Measurements from ENCODE around the gene ADA.
A peak's percentile ranks its signal among the peaks of the same experiment; 100 is the strongest.
"Not testable (repeated sequence)": the region's sequence is repeated elsewhere in the genome, so short reads cannot be mapped to it uniquely, and the experiment has no call there.

The ADA gene

GRCh38 chr20:44656448-44656847, 4.9 kb upstream of the ADA start:
- Histone ChIP-seq H3K27me3 (ENCODE audit: insufficient read depth, low read length, poor library complexity, severe bottlenecking) (no peaks in the 10 kb centered on the region), H4K20me1 (ENCODE audit: insufficient read depth, low read length, poor library complexity, severe bottlenecking) (no peaks in the 10 kb centered on the region), H3K9me3 (ENCODE audit: insufficient read depth, low read depth, low read length) (no peaks in the 10 kb centered on the region), H2AFZ (ENCODE audit: low read length) (no peak overlapping the region), H3K9ac (ENCODE audit: low read depth, low read length, poor library complexity, severe bottlenecking) (no peak overlapping the region), H3K4me2 (ENCODE audit: low read depth, low read length, poor library complexity, severe bottlenecking) (no peak overlapping the region), H3K4me1 (ENCODE audit: insufficient read depth, low read length, poor library complexity, severe bottlenecking) (peaks cover 10% of the 10 kb centered on the region), H3F3A (ENCODE audit: low read depth) (no peaks in the 10 kb centered on the region), H3K79me2 (ENCODE audit: insufficient read depth, low read length) (peaks cover 15% of the 10 kb centered on the region), H3K9me2 (replicated peaks; ENCODE audit: low read depth, low read length) (no peaks in the 10 kb centered on the region), H3K36me3 (ENCODE audit: insufficient read depth, low read length) (no peaks in the 10 kb centered on the region), H3K4me3 (ENCODE audit: low read length, poor library complexity, severe bottlenecking) (no peak overlapping the region)
- TF ChIP-seq CTCF (conservative IDR thresholded peaks at IDR 0.05; ENCODE audit: low read length), result no peak
- no peak for TF ChIP-seq EZH2phosphoT487 (IDR thresholded peaks at IDR 0.05; ENCODE audit: borderline replicate concordance)

DNA sequence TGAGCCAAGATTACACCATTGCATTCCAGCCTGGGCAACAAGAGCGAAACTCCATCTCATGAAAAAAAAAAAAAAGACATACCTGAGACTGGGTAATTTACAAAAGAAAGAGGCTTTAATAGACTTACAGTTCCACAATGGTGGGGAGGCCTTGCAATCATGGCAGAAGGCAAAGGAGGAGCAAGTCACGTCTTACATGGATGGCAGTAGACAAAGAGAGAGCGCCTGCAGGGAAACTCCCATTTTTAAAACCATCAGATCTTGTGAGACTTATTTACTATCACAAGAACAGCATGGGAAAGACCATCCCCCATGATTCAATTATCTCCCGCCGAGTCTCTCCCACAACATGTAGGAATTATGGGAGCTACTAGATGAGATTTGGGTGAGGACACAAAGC, 2.7 kb upstream of the ADA start:
- not testable (repeated sequence) for H3K4me2 ChIP-seq (ENCODE audit: low read depth, low read length, poor library complexity, severe bottlenecking); H3K4me3 ChIP-seq (ENCODE audit: low read length, poor library complexity, severe bottlenecking); H2AFZ ChIP-seq (ENCODE audit: low read length); H4K20me1 ChIP-seq (ENCODE audit: insufficient read depth, low read length, poor library complexity, severe bottlenecking); H3K36me3 ChIP-seq (ENCODE audit: insufficient read depth, low read length); H3K9ac ChIP-seq (ENCODE audit: low read depth, low read length, poor library complexity, severe bottlenecking); H3K9me3 ChIP-seq (ENCODE audit: insufficient read depth, low read depth, low read length); H3K9me2 ChIP-seq (replicated peaks; ENCODE audit: low read depth, low read length); H3F3A ChIP-seq (ENCODE audit: low read depth); H3K27me3 ChIP-seq (ENCODE audit: insufficient read depth, low read length, poor library complexity, severe bottlenecking)
- Histone ChIP-seq H3K79me2 (ENCODE audit: insufficient read depth, low read length) (peaks cover 38% of the 10 kb centered on the region), H3K4me1 (ENCODE audit: insufficient read depth, low read length, poor library complexity, severe bottlenecking) (peaks cover 20% of the 10 kb centered on the region)

GRCh38 chr20:44653546-44653945, 2.0 kb upstream of the ADA start:
- no peaks in the 10 kb centered on the region for H4K20me1 ChIP-seq (ENCODE audit: insufficient read depth, low read length, poor library complexity, severe bottlenecking)
- TF ChIP-seq EZH2phosphoT487 (IDR thresholded peaks at IDR 0.05; ENCODE audit: borderline replicate concordance) (no peak), CTCF (conservative IDR thresholded peaks at IDR 0.05; ENCODE audit: low read length) (no peak)
- H3K4me1 ChIP-seq (ENCODE audit: insufficient read depth, low read length, poor library complexity, severe bottlenecking), result peaks cover 27% of the 10 kb centered on the region
- H3K27me3 ChIP-seq (ENCODE audit: insufficient read depth, low read length, poor library complexity, severe bottlenecking), result no peaks in the 10 kb centered on the region
- H3K36me3 ChIP-seq (ENCODE audit: insufficient read depth, low read length), result no peaks in the 10 kb centered on the region
- peak overlapping the region; percentile 85 for H3K4me3 ChIP-seq (ENCODE audit: low read length, poor library complexity, severe bottlenecking)
- no peak overlapping the region for H2AFZ ChIP-seq (ENCODE audit: low read length)
- peak overlapping the region; percentile 41 for H3K9ac ChIP-seq (ENCODE audit: low read depth, low read length, poor library complexity, severe bottlenecking)
- H3K9me2 ChIP-seq (replicated peaks; ENCODE audit: low read depth, low read length), result no peaks in the 10 kb centered on the region
- H3K79me2 ChIP-seq (ENCODE audit: insufficient read depth, low read length), result peaks cover 44% of the 10 kb centered on the region
- H3F3A ChIP-seq (ENCODE audit: low read depth), result no peaks in the 10 kb centered on the region
- peak overlapping the region; percentile 83 for H3K4me2 ChIP-seq (ENCODE audit: low read depth, low read length, poor library complexity, severe bottlenecking)
- H3K9me3 ChIP-seq (ENCODE audit: insufficient read depth, low read depth, low read length), result no peaks in the 10 kb centered on the region

GRCh38 chr20:44651434-44651683, 140 bp downstream of the ADA start:
- no peaks in the 10 kb centered on the region for H3K9me3 ChIP-seq (ENCODE audit: insufficient read depth, low read depth, low read length)
- peak overlapping the region; percentile 85 for H3K4me3 ChIP-seq (ENCODE audit: low read length, poor library complexity, severe bottlenecking)
- no peaks in the 10 kb centered on the region for H3K27me3 ChIP-seq (ENCODE audit: insufficient read depth, low read length, poor library complexity, severe bottlenecking)
- H3K9ac ChIP-seq (ENCODE audit: low read depth, low read length, poor library complexity, severe bottlenecking), result peak overlapping the region; percentile 83
- no peak for TF ChIP-seq EZH2phosphoT487 (IDR thresholded peaks at IDR 0.05; ENCODE audit: borderline replicate concordance)
- no peak for TF ChIP-seq CTCF (conservative IDR thresholded peaks at IDR 0.05; ENCODE audit: low read length)
- H3K4me2 ChIP-seq (ENCODE audit: low read depth, low read length, poor library complexity, severe bottlenecking), result peak overlapping the region; percentile 83
- H2AFZ ChIP-seq (ENCODE audit: low read length), result peak overlapping the region; percentile 67
- peaks cover 48% of the 10 kb centered on the region for H3K4me1 ChIP-seq (ENCODE audit: insufficient read depth, low read length, poor library complexity, severe bottlenecking)
- peaks cover 57% of the 10 kb centered on the region for H3K79me2 ChIP-seq (ENCODE audit: insufficient read depth, low read length)
- no peaks in the 10 kb centered on the region for H3K9me2 ChIP-seq (replicated peaks; ENCODE audit: low read depth, low read length)
- H3K36me3 ChIP-seq (ENCODE audit: insufficient read depth, low read length), result no peaks in the 10 kb centered on the region
- H4K20me1 ChIP-seq (ENCODE audit: insufficient read depth, low read length, poor library complexity, severe bottlenecking), result no peaks in the 10 kb centered on the region
- H3F3A ChIP-seq (ENCODE audit: low read depth), result peaks cover 7% of the 10 kb centered on the region
